Liver (tissue), 9 donors: ENCODE data around the gene CBL. TPM values are rescaled to one million over a fixed set of nuclear protein-coding genes. Genes with fewer than 3 reads are reported as not detected.

ENCODE experiments used
- DNase-seq: peaks from one replicate; pipeline ENCODE4 v3.0.0-alpha.2; 2017; ENCODE audit warnings: low spot score
- H3K27ac ChIP-seq, 2 donors: one replicate each; pipeline ENCODE4 v1.7.0; 2013; ENCODE audit warnings: inconsistent platforms in 2 of 2, low read length in 2 of 2, control low read depth in 1 of 2, low read depth in 1 of 2, mild to moderate bottlenecking in 1 of 2
- H3K27me3 ChIP-seq, 4 donors: one replicate each; pipeline versions ENCODE4 v1.6.1 to v1.7.0; 2013; ENCODE audit warnings: low read length in 3 of 4, inconsistent platforms in 1 of 4, mild to moderate bottlenecking in 1 of 4, moderate library complexity in 1 of 4; ENCODE audit not compliant: control insufficient read depth in 4 of 4, insufficient read depth in 4 of 4
- H3K36me3 ChIP-seq, 4 donors: one replicate each; pipeline versions ENCODE4 v1.6.1 to v1.7.0; 2013; ENCODE audit warnings: low read length in 3 of 4, mild to moderate bottlenecking in 3 of 4, low read depth in 1 of 4, moderate library complexity in 1 of 4; ENCODE audit not compliant: control insufficient read depth in 4 of 4, insufficient read depth in 3 of 4
- H3K4me1 ChIP-seq, 4 donors: one replicate each; pipeline versions ENCODE4 v1.6.1 to v1.7.0; 2013; ENCODE audit warnings: low read length in 3 of 4, mild to moderate bottlenecking in 3 of 4, moderate library complexity in 1 of 4; ENCODE audit not compliant: control insufficient read depth in 4 of 4, insufficient read depth in 4 of 4
- H3K4me3 ChIP-seq, 3 donors: one replicate each; pipeline versions ENCODE4 v1.6.1 to v1.7.0; 2013; ENCODE audit warnings: low read length in 3 of 3, control low read depth in 1 of 3, low read depth in 1 of 3, mild to moderate bottlenecking in 1 of 3
- H3K9ac ChIP-seq, 2 donors: one replicate each; pipeline ENCODE4 v1.7.0; 2013; ENCODE audit warnings: low read length in 2 of 2, mild to moderate bottlenecking in 2 of 2, moderate library complexity in 2 of 2, control low read depth in 1 of 2, low read depth in 1 of 2
- H3K9me3 ChIP-seq, 4 donors: one replicate each; pipeline versions ENCODE4 v1.6.1 to v1.7.0; 2013; ENCODE audit warnings: low read length in 3 of 4; ENCODE audit not compliant: control insufficient read depth in 4 of 4
- EGR1 ChIP-seq, 2 donors: IDR thresholded peaks; 2 replicates each; pipeline ENCODE4 v1.6.1; 2016 to 2018; ENCODE audit warnings: antibody characterized with exemption in 2 of 2, low read depth in 2 of 2
- FOXA2 ChIP-seq: IDR thresholded peaks from 2 replicates; pipeline ENCODE4 v1.6.1; 2016; ENCODE audit warnings: antibody characterized with exemption
- HNF4A ChIP-seq, 2 donors: conservative IDR thresholded peaks; 2 replicates each; pipeline ENCODE4 v1.6.1; 2016; ENCODE audit warnings: antibody characterized with exemption in 2 of 2, mild to moderate bottlenecking in 2 of 2
- NR2F2 ChIP-seq: IDR thresholded peaks from 2 replicates; pipeline ENCODE4 v1.6.1; 2016; ENCODE audit warnings: antibody characterized with exemption
- SP1 ChIP-seq: IDR thresholded peaks from 2 replicates; pipeline ENCODE4 v1.6.1; 2018; ENCODE audit warnings: antibody characterized with exemption, mild to moderate bottlenecking
- YY1 ChIP-seq: IDR thresholded peaks from 2 replicates; pipeline ENCODE4 v1.6.1; 2016; ENCODE audit warnings: antibody characterized with exemption, mild to moderate bottlenecking
- ZBTB33 ChIP-seq: IDR thresholded peaks from 2 replicates; pipeline ENCODE4 v1.6.1; 2016; ENCODE audit warnings: antibody characterized with exemption
- WGBS: extraction: QIAGEN DNeasy Blood & Tissue Kit; methylation state at CpG from one replicate; pipeline ENCODE4 v1.1.7; 2013; 5-methylcytosine and 5-hydroxymethylcytosine counted together
- polyA plus RNA-seq, 2 donors: library from polyadenylated mRNA; stranded (reverse) in 1 of 2; unstranded in 1 of 2; fragments of 200-250 nt in 1 of 2; fragments of >200 nt in 1 of 2; fragmentation: Nextera tagmentation in 1 of 2; extraction: Ambion mirVana in 1 of 2; gene quantifications; one replicate each; pipeline versions ENCODE4 v1.2.1 to v1.2.3, GENCODE V29; 2013 to 2015
- total RNA-seq, 2 donors: library from RNA; depleted of rRNA; stranded (reverse); fragments of >200 nt; gene quantifications; one replicate each; pipeline ENCODE4 v1.2.3, GENCODE V29; 2014
- TF ChIP-seq, protein P1 (sequence below): IDR thresholded peaks from 2 replicates; pipeline ENCODE4 v1.6.1; 2016; ENCODE audit warnings: antibody characterized with exemption, mild to moderate bottlenecking
- TF ChIP-seq, protein P2 (sequence below): IDR thresholded peaks from 2 replicates; pipeline ENCODE4 v1.6.1; 2016; ENCODE audit warnings: antibody characterized with exemption
- donor health status: healthy.
- donor health status: healthy.
- donor health status: healthy.
- donor health status: healthy.
- donor health status: healthy.

CBL gene
- total and polyA plus RNA-seq, 4 donors: 1.6 to 5.5 (median 3.5) TPM

GRCh38 chr11:119273721-119274120 lies 67.6 kb downstream of the CBL start:
- Histone ChIP-seq H3K4me3 (no peak overlapping the region), H3K36me3 (peaks cover 0 to 6% (median 6%) of the 10 kb centered on the region in 4 donors)

DNA sequence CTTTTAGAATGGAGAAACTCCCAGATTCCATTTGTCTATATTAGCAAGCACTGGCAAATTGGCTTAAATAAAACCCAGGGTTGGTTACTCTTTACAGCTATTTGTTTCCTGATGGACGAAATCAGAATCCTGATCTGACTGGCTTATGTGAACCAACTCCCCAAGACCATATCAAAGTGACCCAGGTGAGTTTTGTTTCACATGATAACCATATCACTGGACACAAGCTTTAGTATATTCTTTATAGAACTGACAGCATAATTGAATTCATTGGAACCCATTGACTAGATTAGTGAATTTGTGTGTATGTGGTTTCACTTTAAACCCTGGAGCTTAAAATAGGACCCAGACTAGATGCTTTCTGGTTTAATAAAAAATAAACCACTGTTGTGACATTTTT lies 71.5 kb downstream of the CBL start:
- no peak overlapping the region for H3K9ac ChIP-seq
- peaks cover 0 to 15% (median 11%) of the 10 kb centered on the region in 4 donors for H3K36me3 ChIP-seq
- DNase-seq: no peak
- H3K27ac ChIP-seq: no peak overlapping the region
- H3K4me1 ChIP-seq: peaks cover 0 to 8% (median 5%) of the 10 kb centered on the region in 4 donors
- H3K4me3 ChIP-seq: no peak overlapping the region
- 96% methylated on average over 1 of the region's 1 CpG for WGBS
- TF ChIP-seq, protein P1, sequence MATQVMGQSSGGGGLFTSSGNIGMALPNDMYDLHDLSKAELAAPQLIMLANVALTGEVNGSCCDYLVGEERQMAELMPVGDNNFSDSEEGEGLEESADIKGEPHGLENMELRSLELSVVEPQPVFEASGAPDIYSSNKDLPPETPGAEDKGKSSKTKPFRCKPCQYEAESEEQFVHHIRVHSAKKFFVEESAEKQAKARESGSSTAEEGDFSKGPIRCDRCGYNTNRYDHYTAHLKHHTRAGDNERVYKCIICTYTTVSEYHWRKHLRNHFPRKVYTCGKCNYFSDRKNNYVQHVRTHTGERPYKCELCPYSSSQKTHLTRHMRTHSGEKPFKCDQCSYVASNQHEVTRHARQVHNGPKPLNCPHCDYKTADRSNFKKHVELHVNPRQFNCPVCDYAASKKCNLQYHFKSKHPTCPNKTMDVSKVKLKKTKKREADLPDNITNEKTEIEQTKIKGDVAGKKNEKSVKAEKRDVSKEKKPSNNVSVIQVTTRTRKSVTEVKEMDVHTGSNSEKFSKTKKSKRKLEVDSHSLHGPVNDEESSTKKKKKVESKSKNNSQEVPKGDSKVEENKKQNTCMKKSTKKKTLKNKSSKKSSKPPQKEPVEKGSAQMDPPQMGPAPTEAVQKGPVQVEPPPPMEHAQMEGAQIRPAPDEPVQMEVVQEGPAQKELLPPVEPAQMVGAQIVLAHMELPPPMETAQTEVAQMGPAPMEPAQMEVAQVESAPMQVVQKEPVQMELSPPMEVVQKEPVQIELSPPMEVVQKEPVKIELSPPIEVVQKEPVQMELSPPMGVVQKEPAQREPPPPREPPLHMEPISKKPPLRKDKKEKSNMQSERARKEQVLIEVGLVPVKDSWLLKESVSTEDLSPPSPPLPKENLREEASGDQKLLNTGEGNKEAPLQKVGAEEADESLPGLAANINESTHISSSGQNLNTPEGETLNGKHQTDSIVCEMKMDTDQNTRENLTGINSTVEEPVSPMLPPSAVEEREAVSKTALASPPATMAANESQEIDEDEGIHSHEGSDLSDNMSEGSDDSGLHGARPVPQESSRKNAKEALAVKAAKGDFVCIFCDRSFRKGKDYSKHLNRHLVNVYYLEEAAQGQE: no peak
- TF ChIP-seq ZBTB33: no peak
- no peak for TF ChIP-seq YY1
- no peaks in the 10 kb centered on the region for H3K27me3 ChIP-seq
- H3K9me3 ChIP-seq: no peaks in the 10 kb centered on the region

More at GRCh38 chr11:119273721-119274120, 67.6 kb downstream of the CBL start:
- Histone ChIP-seq H3K9me3 (no peaks in the 10 kb centered on the region), H3K9ac (no peak overlapping the region), H3K27me3 (no peaks in the 10 kb centered on the region), H3K27ac (no peak overlapping the region), H3K4me1 (peaks cover 0 to 8% (median 5%) of the 10 kb centered on the region in 4 donors)
- 55% methylated on average over 6 of the region's 6 CpGs for WGBS
- no peak for DNase-seq
- TF ChIP-seq ZBTB33 (no peak), NR2F2 (no peak), HNF4A (conservative IDR thresholded peaks at IDR 0.05) (no peak)

DNA sequence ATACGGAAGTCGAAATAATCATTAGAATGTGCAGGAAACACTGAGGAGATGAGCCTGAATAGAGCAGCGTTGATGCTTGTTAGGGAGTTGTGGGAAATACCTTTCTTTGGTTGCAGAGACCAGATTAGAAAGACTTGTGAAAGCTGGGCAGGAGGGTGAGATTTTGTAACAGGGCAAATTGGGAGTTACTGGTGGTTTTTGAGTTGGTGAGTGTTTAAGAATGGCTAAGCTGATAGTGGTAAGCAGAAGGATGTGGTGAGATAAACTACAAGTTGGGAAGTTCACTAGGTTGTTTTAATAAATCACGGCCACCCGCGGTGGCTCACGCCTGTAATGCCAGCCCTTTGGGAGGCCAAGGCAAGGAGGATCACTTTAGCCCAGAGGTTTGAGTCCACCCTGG lies 76.4 kb downstream of the CBL start:
- Histone ChIP-seq H3K27ac (no peak overlapping the region), H3K36me3 (peaks cover 3 to 15% (median 12%) of the 10 kb centered on the region in 4 donors)

More for the DNA sequence above, 76.4 kb downstream of the CBL start:
- no peaks in the 10 kb centered on the region for H3K27me3 ChIP-seq
- no peak overlapping the region for H3K9ac ChIP-seq
- peaks cover 0 to 5% (median under 1%) of the 10 kb centered on the region in 4 donors for H3K4me1 ChIP-seq
- no peaks in the 10 kb centered on the region for H3K9me3 ChIP-seq
- no peak overlapping the region for H3K4me3 ChIP-seq
- DNase-seq: no peak
- WGBS: 88% methylated on average over 7 of the region's 7 CpGs
- no peak for TF ChIP-seq NR2F2
- TF ChIP-seq HNF4A (conservative IDR thresholded peaks at IDR 0.05): no peak
- TF ChIP-seq EGR1 (IDR thresholded peaks at IDR 0.05; ENCODE audit: low read depth in 2 of 2): no peak
- TF ChIP-seq, protein P2, sequence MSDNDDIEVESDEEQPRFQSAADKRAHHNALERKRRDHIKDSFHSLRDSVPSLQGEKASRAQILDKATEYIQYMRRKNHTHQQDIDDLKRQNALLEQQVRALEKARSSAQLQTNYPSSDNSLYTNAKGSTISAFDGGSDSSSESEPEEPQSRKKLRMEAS: no peak
- no peak for TF ChIP-seq SP1
- TF ChIP-seq, protein P1: no peak
- no peak for TF ChIP-seq FOXA2
